RWPE1 (cell line): Measurements from ENCODE around the gene RBFOX2.

Experiments used
- CTCF ChIA-PET: fragments of 350-600 bp; sonication (Branson Sonifier 250); formaldehyde crosslinking; extraction: SDS; loops from one replicate; lab custom pipeline; 2021; lab: Yijun Ruan, JAX
- POLR2A ChIA-PET: fragments of 400-600 bp; formaldehyde crosslinking; extraction: SDS; loops from one replicate; lab custom pipeline; 2020; ENCODE audit warnings: antibody characterized with exemption; ENCODE audit not compliant: low non-redundant PET; lab: Yijun Ruan, JAX
- DNase-seq: peaks from one replicate; pipeline ENCODE4 v3.0.0; 2012; ENCODE audit warnings: low spot score
- H3K27ac ChIP-seq: fragments of 450-650 bp; 2 replicates; pipeline ENCODE4 v1.5.1; 2017
- CTCF ChIP-seq: fragments of 450-650 bp; conservative IDR thresholded peaks from 2 replicates; pipeline ENCODE4 v1.5.1; 2017; ENCODE audit warnings: low read depth, mild to moderate bottlenecking

RBFOX2 gene

GRCh38 chr22:35846804-35847203 lies 181.8 kb downstream of the RBFOX2 start:
- H3K27ac ChIP-seq, result no peak overlapping the region
- no peak for DNase-seq
- TF ChIP-seq CTCF, result no peak
- ChIA-PET POLR2A (no interaction called here), CTCF (no interaction called here)

- POLR2A ChIA-PET, result no interaction called here
- CTCF ChIA-PET, result no interaction called here
- H3K27ac ChIP-seq, result no peak overlapping the region
- DNase-seq, result no peak
- TF ChIP-seq CTCF, result no peak
Measured at GRCh38 chr22:35844886-35845285, 183.7 kb downstream of the RBFOX2 start.

GRCh38 chr22:35842954-35843353 lies 185.7 kb downstream of the RBFOX2 start:
- POLR2A ChIA-PET, result no interaction called here
- DNase-seq, result peak; percentile 19
- CTCF ChIA-PET, result interaction anchor here (0.6 to 1.2 kb wide), 3 partner anchors 30 to 78 kb away, joined by 4 to 6 read pairs (median 5); no protein-coding TSS in a partner anchor
- peak overlapping the region; percentile 45; the same call in 1 of the 2 replicates for H3K27ac ChIP-seq
- peak; percentile 21; the same call in 1 of the 2 replicates for TF ChIP-seq CTCF

- POLR2A ChIA-PET, result no interaction called here
- no peak overlapping the region for H3K27ac ChIP-seq
- no peak for TF ChIP-seq CTCF
- no peak for DNase-seq
- CTCF ChIA-PET, result interaction anchor here (0.6 to 1.2 kb wide), 3 partner anchors 30 to 78 kb away, joined by 4 to 6 read pairs (median 5); no protein-coding TSS in a partner anchor
Measured at GRCh38 chr22:35842519-35842913, 186.1 kb downstream of the RBFOX2 start.

- ChIA-PET CTCF (interaction anchor here (0.6 to 0.7 kb wide), 2 partner anchors 60 to 77 kb away, joined by 4 to 5 read pairs; no protein-coding TSS in a partner anchor), POLR2A (no interaction called here)
- no peak for DNase-seq
- TF ChIP-seq CTCF, result no peak
- H3K27ac ChIP-seq, result no peak overlapping the region
Measured at GRCh38 chr22:35841907-35842518, 186.6 kb downstream of the RBFOX2 start.

GRCh38 chr22:35840302-35840739 lies 188.3 kb downstream of the RBFOX2 start:
- TF ChIP-seq CTCF, result no peak
- POLR2A ChIA-PET, result interaction anchor here (0.7 kb wide), 1 partner anchor 213 kb away, joined by 11 read pairs; no protein-coding TSS in a partner anchor
- CTCF ChIA-PET, result no interaction called here
- DNase-seq, result peak; percentile 88
- H3K27ac ChIP-seq, result peak overlapping the region; percentile 71
